Stimulated activated CD8-positive, alpha-beta memory T cell treated with anti-CD3 and anti-CD28 coated beads, Interleukin-15, amount 100 ng/mL, for 48 hours (primary cell): ENCODE data around the gene AOPEP.
A peak's percentile ranks its signal among the peaks of the same experiment; 100 is the strongest.

ENCODE experiments used
- DNase-seq, 2 donors: peaks; one replicate each; pipeline ENCODE4 v3.0.0-alpha.2; 2020; ENCODE audit warnings: low read depth in 2 of 2

The AOPEP gene

DNA sequence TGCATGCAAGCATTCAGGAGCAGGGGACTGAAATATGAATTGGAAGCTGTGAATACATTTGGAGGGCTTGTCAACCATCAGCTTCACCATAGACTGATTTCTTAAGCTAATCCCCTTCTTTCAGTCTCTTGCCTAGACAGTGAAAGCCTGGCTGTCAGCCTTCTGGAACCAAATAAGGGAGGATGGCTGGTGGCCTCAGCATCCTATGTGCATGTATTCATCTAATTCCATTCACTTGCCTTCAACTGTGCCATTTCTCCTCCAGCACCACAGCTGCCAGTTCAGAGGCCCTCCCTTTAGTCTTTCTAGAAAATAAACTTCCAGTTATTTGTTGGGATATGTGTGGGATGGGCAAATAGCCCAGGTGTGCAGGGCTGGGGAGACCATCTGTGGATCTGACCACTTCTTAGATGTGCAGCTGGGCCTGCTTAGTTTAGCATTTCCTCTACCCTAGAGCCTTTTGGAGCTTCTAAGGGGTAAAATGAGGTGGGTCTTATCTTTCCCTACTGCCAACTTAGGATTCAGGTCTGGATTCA is 62.1 kb downstream of the AOPEP start:
- no peak for DNase-seq

DNA sequence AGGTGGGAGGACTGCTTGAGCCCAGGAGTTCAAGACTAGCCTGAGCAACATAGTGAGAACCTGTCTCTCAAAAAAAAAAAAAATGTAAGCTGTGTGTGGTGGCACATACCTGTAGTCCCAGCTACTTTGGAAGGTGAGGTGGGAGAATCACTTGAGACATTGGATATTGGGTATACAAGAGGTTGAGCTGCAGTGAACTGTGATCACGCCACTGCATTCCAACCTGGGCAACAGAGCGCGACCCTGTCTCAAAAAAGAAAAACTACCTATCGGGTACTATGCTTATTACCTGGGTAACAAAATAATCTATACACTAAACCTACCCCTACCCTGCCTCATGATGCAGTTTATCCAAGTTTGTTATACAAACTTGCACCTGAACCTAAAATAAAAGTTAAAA is 64.9 kb downstream of the AOPEP start:
- no peak for DNase-seq

DNA sequence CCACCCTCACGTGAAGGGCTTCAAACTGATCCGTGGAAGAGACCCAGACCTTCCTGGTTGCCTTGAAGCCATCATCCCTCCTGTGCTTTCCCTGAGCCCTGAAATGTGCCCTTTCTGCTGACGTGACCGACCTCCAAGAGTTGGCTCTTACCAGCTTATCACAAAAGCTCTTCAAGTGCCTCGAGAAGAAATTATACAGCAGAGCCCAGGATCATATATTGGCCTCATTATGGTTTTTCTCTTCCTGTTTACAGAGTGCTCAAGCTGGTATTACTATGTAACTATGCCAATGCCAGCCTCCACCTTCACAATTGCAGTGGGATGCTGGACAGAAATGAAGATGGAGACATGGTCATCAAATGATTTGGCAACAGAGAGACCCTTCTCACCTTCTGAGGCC is 66.0 kb downstream of the AOPEP start:
- no peak for DNase-seq

DNA sequence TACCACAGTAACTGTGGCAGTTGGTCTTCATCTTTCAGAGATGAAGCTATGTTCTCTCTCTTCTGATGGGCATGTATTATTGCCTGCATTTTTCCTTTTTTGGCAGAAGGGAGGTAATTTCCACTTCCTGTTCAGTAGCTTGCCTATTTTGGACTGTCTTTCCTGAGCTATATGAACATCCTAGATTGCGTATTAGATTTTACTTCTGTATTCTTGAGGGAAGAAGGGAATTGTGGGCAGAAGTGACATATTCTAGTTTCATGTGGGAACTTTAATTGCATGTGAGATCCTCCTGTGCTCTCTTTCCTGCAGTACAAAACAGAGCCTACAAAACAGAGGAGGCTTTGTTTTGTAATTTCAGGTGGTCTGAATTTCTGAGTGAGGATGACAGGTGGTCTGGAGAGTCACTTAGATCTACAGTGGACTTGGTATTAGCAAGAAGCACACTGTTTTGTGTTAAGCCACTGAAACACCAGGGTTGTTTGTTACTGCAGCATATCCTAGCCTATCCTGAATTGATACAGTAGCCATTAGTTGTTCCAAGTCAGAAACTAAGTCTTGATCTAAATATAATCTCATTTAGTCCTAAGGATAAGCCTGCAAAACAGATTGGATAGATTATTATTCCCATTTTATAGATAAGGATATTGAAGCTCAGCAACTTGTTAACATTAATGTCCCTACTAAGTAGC is 68.1 kb downstream of the AOPEP start:
- DNase-seq = no peak

DNA sequence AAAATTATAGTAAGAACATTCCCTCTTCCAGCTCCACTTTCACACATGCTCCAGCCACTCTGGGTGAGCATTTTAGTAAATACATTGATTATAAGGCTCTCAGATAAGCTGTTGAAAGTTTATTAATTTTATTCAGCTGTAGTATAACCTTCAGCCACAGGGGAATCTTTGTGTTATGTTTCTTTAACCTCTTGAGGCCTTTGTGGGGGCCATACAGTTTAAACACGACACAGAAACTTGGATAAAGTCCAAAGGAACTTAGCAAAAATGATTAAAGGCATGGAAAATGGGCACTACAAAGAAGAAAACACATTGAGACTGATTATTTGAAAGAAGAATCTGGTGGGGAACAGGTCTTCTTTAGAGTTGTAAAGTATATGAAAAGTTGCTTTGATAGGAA is 70.2 kb downstream of the AOPEP start:
- DNase-seq = no peak

DNA sequence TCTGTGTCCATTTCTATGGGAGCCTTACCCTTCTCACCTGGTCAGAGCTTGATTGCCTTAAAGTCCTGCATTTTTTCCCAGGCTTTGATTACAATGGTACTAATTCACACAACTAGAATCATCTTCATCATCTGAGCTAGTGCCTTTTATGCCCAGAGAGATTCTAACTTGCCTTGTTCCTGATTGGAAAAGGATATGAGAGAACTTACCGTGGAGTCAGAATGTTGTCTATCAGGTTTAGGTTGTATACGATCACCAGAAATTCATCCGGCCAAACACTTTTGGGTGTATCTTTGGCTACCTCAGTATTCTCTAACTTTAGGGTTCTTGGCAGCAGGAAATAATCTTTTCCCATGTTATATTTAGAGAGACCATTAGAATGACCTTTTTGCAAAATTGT is 71.7 kb downstream of the AOPEP start:
- DNase-seq = no peak

DNA sequence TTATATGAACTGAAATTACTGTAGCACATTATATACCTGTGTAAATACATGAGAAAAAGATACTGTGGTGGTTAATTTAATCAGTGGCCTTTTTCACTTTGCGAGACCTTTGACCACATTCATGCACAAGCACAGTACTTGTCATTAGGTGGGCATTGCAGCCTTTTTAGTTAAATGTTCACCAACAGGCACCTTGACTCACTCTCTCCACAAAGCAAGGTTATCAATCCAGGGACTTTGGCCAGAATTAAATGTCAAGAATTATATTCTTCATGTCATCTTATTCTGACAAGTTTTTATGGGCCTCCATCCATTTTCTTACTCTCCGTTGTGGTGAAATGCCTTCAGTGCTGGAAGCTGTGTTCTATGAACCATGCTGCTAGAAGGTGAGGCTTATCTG is 72.2 kb downstream of the AOPEP start:
- no peak for DNase-seq

DNA sequence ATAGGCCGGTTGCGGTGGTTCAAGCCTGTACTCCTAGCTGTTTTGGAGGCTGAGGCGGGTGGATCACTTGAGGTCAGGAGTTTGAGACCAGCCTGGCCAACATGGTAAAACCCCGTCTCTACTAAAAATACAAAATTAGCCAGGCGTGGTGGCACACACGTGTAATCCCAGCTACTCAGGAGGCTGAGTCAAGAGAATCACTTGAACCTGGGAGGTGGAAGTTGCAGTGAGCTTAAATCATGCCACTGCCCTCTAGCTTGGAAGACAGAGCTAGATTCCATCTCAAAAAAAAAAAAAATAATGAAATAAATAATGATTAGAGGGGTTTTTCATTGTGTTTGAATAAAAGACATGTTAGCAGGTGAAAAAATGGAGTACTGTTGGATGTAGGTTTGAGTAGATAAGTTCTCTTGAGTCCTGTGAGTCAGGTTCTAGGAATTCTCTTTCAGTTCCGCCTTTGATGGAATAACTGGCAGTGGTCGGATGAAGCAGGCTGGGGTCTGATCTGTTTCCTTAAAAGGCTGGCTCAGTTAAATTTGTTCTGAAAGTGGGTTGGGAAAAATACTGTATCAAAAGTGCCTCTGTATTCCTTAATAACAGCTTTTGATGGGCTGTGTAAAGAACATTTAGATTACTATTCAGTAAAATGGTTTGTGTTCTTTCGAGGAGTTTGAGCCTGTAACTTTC is 73.2 kb downstream of the AOPEP start:
- no peak for DNase-seq

DNA sequence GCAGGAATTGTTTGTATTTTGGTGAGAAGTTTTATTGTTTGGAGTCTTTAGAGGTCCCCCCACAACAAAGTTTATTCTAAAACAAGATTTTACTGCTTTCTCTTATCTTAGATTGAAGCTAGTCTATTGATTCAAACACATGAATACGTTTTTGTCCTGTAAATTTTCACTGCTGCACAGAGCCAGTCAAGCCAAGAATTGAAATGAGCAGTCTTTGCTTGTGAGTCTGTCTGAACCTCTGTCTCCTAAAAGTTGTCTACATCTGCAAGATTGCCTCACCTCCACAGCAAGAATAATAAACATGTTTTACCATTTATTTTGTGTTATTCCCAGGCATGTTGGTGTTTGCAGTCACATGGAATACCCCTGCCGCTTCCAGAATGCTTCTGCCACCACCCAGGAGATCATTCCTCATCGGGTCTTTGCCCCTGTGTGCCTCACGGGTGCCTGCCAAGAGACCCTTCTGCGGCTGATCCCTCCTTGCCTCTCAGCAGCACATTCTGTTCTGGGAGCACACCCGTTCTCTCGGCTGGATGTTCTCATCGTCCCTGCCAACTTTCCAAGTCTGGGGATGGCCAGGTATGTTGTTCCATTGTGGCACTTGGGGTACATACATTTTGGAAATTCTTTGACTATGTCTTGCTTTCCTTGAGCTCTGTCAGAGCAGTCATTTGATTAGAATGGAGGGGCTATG is 74.1 kb downstream of the AOPEP start:
- no peak for DNase-seq

DNA sequence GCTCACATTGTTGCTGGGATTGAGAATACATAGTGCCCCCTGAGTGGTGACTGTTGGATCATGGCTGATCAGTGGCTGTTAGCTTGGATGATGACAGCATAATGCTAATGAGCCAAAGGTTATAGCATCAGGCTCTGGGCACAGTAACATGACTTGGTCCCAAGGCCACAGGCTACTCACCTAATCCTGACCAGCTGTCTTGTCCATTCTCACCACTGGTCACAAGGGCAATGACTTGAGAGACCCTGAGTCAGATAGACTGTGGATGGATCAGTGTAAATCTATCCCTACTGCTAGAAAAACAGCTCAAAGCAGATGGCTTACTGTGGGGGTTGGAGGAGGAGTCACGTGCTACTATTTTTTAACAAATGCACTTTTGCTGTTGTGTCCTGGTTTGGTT is 74.7 kb downstream of the AOPEP start:
- DNase-seq = no peak

DNA sequence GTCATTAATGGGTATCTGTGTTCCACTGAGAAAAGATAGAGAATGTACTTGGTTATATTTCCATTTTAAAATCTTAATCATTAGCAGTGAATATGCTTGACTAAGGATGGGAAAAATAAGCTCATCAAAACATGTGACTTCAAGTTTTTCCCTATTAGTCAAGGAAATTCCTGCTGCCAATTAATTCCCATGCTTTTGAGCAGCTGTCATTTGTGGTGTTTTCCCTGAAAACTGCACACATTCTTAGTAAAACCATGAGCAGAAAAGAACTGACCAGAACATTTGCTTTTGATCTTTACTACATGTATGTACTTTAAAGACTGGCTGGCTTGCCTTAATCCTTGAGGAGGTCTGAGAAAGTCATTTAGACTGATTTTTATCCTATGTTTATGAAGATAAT is 75.2 kb downstream of the AOPEP start:
- no peak for DNase-seq

DNA sequence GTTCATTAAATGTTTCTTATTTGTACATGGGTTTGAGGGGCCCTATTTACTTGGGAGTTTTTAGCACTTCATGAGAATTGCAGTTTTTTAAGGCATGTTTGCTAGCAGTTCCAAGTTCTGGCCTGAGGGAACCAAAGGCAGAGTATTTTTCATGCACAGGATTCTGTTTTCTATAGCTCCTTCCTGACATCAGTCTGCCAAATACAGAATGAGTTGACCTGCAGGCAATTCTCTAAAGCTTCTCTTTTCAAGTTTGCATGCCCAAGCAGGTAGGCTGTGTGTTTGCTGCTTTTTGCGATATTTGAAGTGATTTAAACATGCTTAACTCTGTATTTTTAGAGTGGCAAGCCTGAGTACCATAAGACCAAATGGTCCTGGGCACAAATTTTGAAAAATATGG is 75.8 kb downstream of the AOPEP start:
- no peak for DNase-seq

DNA sequence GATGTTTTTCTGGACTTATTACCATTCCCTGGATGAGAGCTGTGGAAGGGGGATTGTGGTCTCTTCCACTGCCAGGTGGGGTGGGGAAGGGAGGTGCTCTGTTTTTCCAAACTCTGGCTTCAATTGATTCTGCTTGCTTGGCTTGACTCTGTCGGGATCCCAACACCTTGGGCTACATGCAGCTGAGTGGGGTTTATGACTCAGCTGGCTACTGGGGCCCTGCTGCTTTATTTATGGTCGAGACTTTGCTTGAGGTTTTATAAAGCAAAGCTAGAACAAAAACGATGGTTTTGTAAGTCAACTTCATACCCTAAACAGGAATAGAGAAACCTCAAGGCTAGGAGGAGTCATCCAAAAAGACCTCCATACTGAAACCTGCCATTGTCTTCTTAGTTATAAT is 76.3 kb downstream of the AOPEP start:
- DNase-seq = peak; percentile 49 to 56

DNA sequence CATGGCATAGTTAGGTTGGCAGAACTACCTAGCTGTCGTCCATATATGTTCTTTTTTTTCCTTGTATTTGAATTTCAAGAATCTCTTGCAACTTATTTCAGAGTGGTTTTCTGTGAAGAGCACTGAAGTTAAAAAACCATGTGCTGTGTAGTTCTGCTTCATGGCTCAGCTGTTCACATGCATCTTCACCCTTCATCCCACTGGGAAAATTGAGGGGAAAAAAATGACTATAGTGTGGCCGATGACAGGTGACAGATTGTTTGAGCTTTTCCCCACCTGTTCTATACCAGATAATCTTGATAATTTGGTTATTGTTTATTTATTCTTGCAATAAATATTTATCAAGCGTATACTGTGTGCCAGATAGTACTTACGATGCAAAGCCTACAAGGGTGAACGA is 77.8 kb downstream of the AOPEP start:
- no peak for DNase-seq

DNA sequence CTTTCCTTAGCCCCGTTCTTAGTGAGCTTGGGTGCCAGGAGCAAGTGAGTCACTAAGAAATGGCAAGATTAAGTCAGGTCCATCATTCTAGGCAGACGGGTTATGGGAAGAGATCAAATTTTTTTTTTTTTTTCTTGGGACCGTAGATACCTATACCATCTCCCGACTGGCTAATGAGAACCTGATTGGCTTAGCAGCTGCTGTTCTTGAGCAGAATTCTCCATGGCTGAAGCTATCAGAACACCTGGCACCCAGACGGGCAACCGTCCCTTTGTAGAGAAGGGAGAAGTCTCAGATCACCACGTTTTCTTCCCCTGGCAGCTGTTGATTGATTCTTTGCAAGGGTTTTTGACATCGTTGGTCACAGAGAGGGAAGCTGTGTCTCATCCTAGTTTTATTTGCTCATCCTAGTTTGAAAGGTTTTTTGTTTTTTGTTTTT is 78.6 kb downstream of the AOPEP start:
- no peak for DNase-seq

DNA sequence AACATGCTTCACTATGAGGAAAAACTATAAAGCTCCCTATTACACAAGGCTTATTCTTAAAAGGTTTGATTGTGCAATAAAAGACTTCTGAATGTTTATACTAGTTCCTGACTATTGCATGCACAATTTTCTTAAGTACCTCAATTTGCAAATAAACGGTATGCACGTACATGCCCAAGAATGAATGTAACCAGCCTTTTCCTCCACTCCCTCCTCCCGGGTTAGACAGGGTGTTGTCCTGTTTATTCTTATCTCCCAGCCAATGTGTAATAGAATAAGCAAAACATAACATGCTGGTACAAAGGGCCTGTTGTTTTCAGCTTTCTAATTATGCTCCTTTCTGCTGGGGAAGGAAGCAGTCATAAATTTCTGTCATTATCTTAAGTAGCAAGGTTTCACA is 79.1 kb downstream of the AOPEP start:
- DNase-seq = no peak

DNA sequence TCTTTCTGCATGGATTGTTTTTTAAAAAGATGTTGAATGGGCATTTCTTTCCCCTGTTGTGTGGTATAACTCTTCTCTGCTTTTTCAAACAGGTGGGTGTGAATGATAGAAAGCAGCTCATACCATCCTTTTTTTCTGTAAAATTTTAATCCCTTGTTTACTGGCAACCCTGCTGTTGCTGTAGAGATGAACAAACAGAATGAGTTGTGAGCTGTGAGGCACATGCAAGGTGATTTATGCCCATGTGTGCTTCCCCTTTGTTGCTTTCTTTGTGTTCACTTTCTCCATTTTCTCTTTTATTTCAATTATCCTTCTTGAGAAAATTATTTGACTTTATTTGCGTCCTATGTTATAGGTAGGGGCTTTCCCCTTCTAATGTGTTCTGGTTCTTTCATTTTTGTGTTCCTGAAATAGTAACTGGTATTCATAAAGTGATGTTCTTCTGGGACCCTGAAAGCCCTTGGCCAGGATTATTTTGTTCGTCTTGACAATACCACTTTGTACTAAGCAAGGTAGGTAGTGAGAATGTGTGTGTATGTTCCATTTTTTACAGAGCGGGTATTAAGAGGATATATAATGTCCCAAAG is 79.9 kb downstream of the AOPEP start:
- no peak for DNase-seq

DNA sequence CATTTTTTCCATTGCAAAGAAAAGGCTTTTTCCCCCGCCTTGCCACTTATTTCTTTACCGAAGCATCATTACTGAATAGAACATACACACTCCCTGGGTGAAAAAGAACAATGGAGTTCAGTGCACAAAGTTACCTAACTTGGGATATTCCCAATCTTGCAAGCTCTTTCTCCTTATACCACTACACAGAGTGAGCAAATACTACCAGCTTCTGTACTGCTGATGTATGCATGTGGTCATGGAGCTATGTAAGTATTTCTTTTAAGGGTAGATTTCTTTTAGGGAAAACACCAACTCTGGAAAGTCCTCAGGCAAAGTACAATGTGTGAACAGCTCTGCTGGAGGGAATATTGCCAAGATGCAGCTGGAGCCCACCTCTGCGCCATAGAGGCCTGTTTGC is 81.1 kb downstream of the AOPEP start:
- DNase-seq = no peak

DNA sequence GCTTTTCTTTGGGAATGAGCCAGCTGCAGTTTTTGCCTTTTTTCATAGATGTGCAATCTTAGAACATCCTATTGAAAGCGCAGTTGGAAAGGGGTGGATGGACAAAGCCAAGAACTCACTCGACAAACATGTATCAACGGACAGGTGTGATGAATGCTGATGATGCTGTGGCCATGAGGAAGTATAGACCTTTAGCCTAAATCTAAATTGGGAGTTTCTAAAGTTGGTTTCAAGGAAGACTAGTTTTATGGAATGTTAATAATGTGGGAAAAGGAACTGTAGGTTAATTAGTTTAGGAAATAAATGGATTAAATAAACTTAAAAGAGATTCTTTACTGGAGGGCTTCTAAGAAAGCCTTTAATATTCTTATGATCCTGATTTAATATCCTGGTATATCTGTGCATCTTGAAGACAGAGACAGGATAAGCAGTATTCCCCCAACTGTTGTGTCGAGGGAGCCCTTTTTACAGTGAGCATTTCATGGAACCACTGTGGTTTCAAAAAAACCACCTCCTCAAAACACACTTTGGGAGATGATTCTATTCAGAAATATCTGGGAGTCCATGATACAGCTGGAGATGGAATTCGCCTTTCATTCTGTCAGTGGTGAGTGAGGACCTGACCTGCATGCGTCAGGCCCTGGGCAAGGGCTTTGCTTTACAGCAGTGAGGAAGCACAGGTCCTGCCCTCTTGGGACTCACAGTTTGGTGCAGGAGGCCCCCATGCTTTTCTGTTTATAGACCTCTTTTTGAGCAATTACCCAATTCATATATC is 82.6 kb downstream of the AOPEP start:
- DNase-seq = no peak

DNA sequence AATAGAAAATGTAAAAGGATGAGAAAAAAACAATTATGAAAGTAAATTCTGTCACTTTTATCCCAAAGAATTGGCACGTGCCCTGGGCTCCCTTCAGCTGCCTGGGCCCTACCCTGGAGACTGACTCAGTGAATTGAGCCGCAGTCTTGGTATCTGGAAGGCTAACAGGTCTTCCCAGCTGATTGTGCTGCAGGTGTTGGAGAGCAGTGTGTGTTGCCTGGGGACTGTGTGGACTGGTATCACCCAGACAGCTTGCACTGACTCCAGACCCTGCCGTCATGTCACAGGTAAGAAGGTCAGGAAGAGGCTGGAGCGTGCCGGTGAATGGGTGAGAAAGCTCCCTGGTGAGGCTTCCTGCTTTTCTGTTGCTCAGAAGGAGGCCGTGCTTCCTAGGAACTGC is 83.3 kb downstream of the AOPEP start:
- DNase-seq = no peak

DNA sequence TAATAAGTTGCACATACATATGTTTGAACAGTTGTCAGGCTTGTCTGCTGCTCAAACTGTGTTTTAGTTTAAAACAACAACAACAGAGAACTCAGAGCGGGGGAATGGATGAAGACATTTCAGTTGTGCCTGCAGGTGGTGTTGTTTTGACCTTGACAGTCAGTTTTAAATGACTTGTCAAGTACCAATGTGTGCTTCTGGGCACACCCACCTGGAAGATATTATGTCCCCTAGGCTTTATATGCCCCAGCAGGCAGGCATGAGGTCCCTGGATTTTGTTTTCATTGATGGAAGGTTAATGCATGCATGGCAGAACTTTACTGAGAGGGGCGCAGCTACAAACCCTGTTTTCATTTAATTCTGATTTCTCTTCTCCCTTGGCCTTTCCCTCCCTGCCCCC is 84.6 kb downstream of the AOPEP start:
- DNase-seq = no peak

DNA sequence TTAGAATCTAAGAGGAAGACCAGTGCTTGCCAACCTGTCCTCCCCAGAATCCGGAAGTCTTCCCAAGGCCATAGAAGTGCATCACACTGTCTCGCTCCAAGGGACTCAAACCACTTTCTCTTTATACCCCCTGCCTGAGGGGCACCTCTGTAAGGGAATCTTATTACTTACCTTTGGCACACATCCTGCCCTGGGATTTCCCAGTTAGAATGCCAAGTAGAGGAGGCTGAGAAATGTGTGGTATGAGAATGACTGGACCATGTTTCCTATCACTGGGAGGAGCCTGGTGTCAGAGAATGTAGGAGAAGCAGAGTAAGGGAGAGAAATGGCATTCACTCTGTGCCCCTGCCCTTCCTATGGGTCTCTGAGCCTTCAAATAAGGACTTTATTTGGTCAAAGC is 85.8 kb downstream of the AOPEP start:
- DNase-seq = no peak
